K562 (cell line): ENCODE results near the gene TMEM143. TPM values are rescaled to one million over a fixed set of nuclear protein-coding genes. Genes with fewer than 3 reads are reported as not detected.

Experiments
- ATAC-seq: fragments of 200-7000 bp; cut with Tn5 transposase; 3 replicates; pipeline ENCODE4 v1.9.1; 2020; ENCODE audit warnings: moderate library complexity
- BruUV-seq: library from RNA; stranded (reverse); fragments of 400-500 nt; replicated peaks from 2 replicates; lab custom pipeline; 2021; lab: Mats Ljungman, UMichigan
- CTCF ChIA-PET: fragments of 300-600 bp; formaldehyde crosslinking; extraction: SDS; loops from one replicate; lab custom pipeline; 2021; ENCODE audit warnings: low intra/inter-chr PET ratio; lab: Yijun Ruan, JAX
- POLR2A ChIA-PET: fragments of 300-600, 350-650 bp; sonication (Branson Sonifier 250); formaldehyde crosslinking; extraction: SDS; loops from one replicate; lab custom pipeline; 2021; ENCODE audit warnings: antibody characterized with exemption, inconsistent platforms; lab: Yijun Ruan, JAX
- DNase-seq, 4 experiments: peaks; one replicate each; pipeline versions ENCODE4 v3.0.0 to v3.0.0-alpha.2; 2011 to 2018; ENCODE audit warnings: low spot score in 3 of 4, mixed read lengths in 3 of 4; ENCODE audit errors: extremely low read depth in 1 of 4
- FAIRE-seq: peaks from 2 replicates; lab custom pipeline; 2011; peaks lifted over from hg19 to GRCh38; lab: Jason Lieb, UNC
- H2AFZ ChIP-seq: 2 replicates; pipeline ENCODE4 v1.6.0; 2011; ENCODE audit warnings: low read depth, low read length, control low read depth, inconsistent platforms
- H3K27ac ChIP-seq: fragments of 200-600 bp; 3 replicates; pipeline ENCODE4 v1.8.0; 2011; ENCODE audit warnings: low read depth, mild to moderate bottlenecking, control low read depth, inconsistent platforms, low read length, moderate library complexity, mixed read lengths; ENCODE audit errors: extremely low read depth
- H3K27me3 ChIP-seq, 2 experiments: fragments of 300-600 bp in 1 of 2; 2 replicates in 1 of 2; 3 replicates in 1 of 2; pipeline versions ENCODE4 v1.6.0 to v1.8.0; 2011; ENCODE audit warnings: inconsistent platforms in 2 of 2, low read length in 2 of 2, mild to moderate bottlenecking in 1 of 2, mixed read lengths in 1 of 2, moderate library complexity in 1 of 2; ENCODE audit not compliant: control insufficient read depth in 2 of 2, insufficient read depth in 2 of 2
- H3K36me3 ChIP-seq: fragments of 300-600 bp; 3 replicates; pipeline ENCODE4 v1.8.0; 2011; ENCODE audit warnings: mild to moderate bottlenecking, low read length, inconsistent platforms; ENCODE audit not compliant: control insufficient read depth, insufficient read depth
- H3K4me1 ChIP-seq, 2 experiments: fragments of 200-600 bp in 1 of 2; replicated peaks in 1 of 2; 2 replicates in 1 of 2; 3 replicates in 1 of 2; pipeline versions ENCODE4 v1.5.1 to v1.8.0; 2011; ENCODE audit warnings: inconsistent platforms in 2 of 2, low read length in 2 of 2, mild to moderate bottlenecking in 1 of 2, mixed read lengths in 1 of 2, moderate library complexity in 1 of 2; ENCODE audit not compliant: control insufficient read depth in 2 of 2, insufficient read depth in 2 of 2
- H3K4me2 ChIP-seq: 2 replicates; pipeline ENCODE4 v1.6.1; 2011; ENCODE audit warnings: low read length, control low read depth, inconsistent platforms, mixed read lengths; ENCODE audit not compliant: insufficient read depth
- H3K4me3 ChIP-seq: fragments of 200-600 bp; sonication (generic), shearing (Covaris generic); 2 replicates; pipeline ENCODE4 v1.5.1; 2016; ENCODE audit warnings: control low read depth, inconsistent platforms
- H3K79me2 ChIP-seq: fragments of 200-600 bp; 3 replicates; pipeline ENCODE4 v1.8.0; 2011; ENCODE audit warnings: low read length, inconsistent platforms; ENCODE audit not compliant: control insufficient read depth, insufficient read depth
- H3K9ac ChIP-seq, 2 experiments: 2 replicates each; pipeline versions ENCODE4 v1.6.0 to v1.6.1; 2011; ENCODE audit warnings: low read depth in 2 of 2, low read length in 2 of 2, control low read depth in 1 of 2, inconsistent platforms in 1 of 2, mild to moderate bottlenecking in 1 of 2, mixed read lengths in 1 of 2; ENCODE audit not compliant: insufficient read depth in 1 of 2
- H3K9me1 ChIP-seq: one replicate; pipeline ENCODE4 v1.6.0; 2011; ENCODE audit warnings: inconsistent platforms, mild to moderate bottlenecking, low read length, moderate library complexity; ENCODE audit not compliant: control insufficient read depth, insufficient read depth
- H3K9me3 ChIP-seq: replicated peaks from 2 replicates; pipeline ENCODE4 v1.5.1; 2011; ENCODE audit warnings: low read depth, low read length, inconsistent platforms; ENCODE audit not compliant: control insufficient read depth, insufficient read depth
- H4K20me1 ChIP-seq: replicated peaks from 2 replicates; pipeline ENCODE4 v1.6.1; 2011; ENCODE audit warnings: low read length, inconsistent platforms, mixed read lengths; ENCODE audit not compliant: control insufficient read depth, insufficient read depth
- CBFA2T3 ChIP-seq: fragments of 450-650 bp; IDR thresholded peaks from 2 replicates; pipeline ENCODE4 v1.6.1; 2017
- CXXC5 ChIP-seq: fragments of 250-450 bp; sonication (Bioruptor Pico); IDR thresholded peaks from 2 replicates; pipeline ENCODE4 v1.8.0; 2022; ENCODE audit warnings: inconsistent platforms, mild to moderate bottlenecking, moderate library complexity
- HLTF ChIP-seq: fragments of 450-650 bp; IDR thresholded peaks from 2 replicates; pipeline ENCODE4 v1.6.1; 2016
- HNRNPL ChIP-seq: fragments of 200-400 bp; formaldehyde crosslinking; IDR thresholded peaks from 2 replicates; pipeline ENCODE4 v1.6.1; 2017; ENCODE audit warnings: low read depth, mild to moderate bottlenecking, low read length
- LEF1 ChIP-seq: fragments of 450-650 bp; IDR thresholded peaks from 2 replicates; pipeline ENCODE4 v1.6.1; 2016; ENCODE audit warnings: mild to moderate bottlenecking
- MECOM ChIP-seq: fragments of 250-450 bp; sonication (Bioruptor Pico); IDR thresholded peaks from 2 replicates; pipeline ENCODE4 v1.8.0; 2022; ENCODE audit warnings: inconsistent platforms
- MEIS2 ChIP-seq: fragments of 450-650 bp; IDR thresholded peaks from 2 replicates; pipeline ENCODE4 v1.6.1; 2014; ENCODE audit warnings: mild to moderate bottlenecking; ENCODE audit not compliant: partially characterized antibody
- SFPQ ChIP-seq: fragments of 200-400 bp; formaldehyde crosslinking; IDR thresholded peaks from 2 replicates; pipeline ENCODE4 v1.6.1; 2017; ENCODE audit warnings: mild to moderate bottlenecking, low read depth, low read length, moderate library complexity
- SNIP1 ChIP-seq: fragments of 450-650 bp; IDR thresholded peaks from 2 replicates; pipeline ENCODE4 v1.7.1; 2017; ENCODE audit warnings: low read depth, mild to moderate bottlenecking
- STAT5B ChIP-seq: fragments of 250-450 bp; sonication (Bioruptor Pico); IDR thresholded peaks from 2 replicates; pipeline ENCODE4 v1.8.0; 2021; ENCODE audit warnings: mild to moderate bottlenecking, inconsistent platforms
- WHSC1 ChIP-seq: IDR thresholded peaks from one replicate; pipeline ENCODE4 v1.6.1; 2012; ENCODE audit warnings: low read length, control low read depth, inconsistent platforms
- ZNF121 ChIP-seq: sonication (generic); formaldehyde crosslinking; conservative IDR thresholded peaks from 2 replicates; pipeline ENCODE4 v1.8.0; 2022; ENCODE audit warnings: missing genetic modification reagents
- WGBS: fragments of 100-300 bp; shearing (Covaris generic); methylation state at CpG from one replicate; pipeline ENCODE4 v1.1.6; 2016; ENCODE audit warnings: low coverage, mixed read lengths; ENCODE audit not compliant: insufficient coverage; ENCODE audit errors: missing lambda C conversion rate; 5-methylcytosine and 5-hydroxymethylcytosine counted together
- in situ Hi-C: fragments of 300-500 bp; cut with MboI; formaldehyde crosslinking; loops from 4 replicates; pipeline ENCODE4 v1.15.0; 2018; ENCODE audit warnings: inconsistent platforms, mixed read lengths
- intact Hi-C: fragments of 100-400 bp; cut with micrococcal nuclease; formaldehyde crosslinking; loops from 2 replicates; pipeline ENCODE4 v1.14.2; 2022
- polyA plus RNA-seq, 8 experiments: library from polyadenylated mRNA; depleted of rRNA in 4 of 8; stranded (reverse) in 5 of 8; unstranded in 3 of 8; fragments of >200 nt; fragmentation: Nextera tagmentation in 2 of 8; fragmentation: Illumina TruSeq in 1 of 8; extraction: Ambion mirVana in 2 of 8; extraction: Trizol in 1 of 8; gene quantifications; 2 replicates each; pipeline versions ENCODE4 v1.2.1 to v1.2.3, GENCODE V29; 2011 to 2014; ENCODE audit warnings: inconsistent platforms in 1 of 8, missing spikeins in 1 of 8
- total RNA-seq, 7 experiments: library from RNA; depleted of rRNA in 6 of 7; stranded (reverse); fragments of >200 nt in 6 of 7; fragmentation: Illumina TruSeq in 2 of 7; extraction: Trizol in 2 of 7; gene quantifications; 2 replicates each; pipeline versions ENCODE4 v1.2.1 to v1.2.3, GENCODE V29; 2011 to 2021; ENCODE audit warnings: low replicate concordance in 1 of 7
- TF ChIP-seq, protein P1 (sequence below): sonication (generic); formaldehyde crosslinking; IDR thresholded peaks from 2 replicates; pipeline ENCODE4 v1.8.0; 2022; ENCODE audit warnings: missing genetic modification reagents, mild to moderate bottlenecking, moderate library complexity, borderline replicate concordance
- TF ChIP-seq, protein P2 (sequence below): sonication (generic); formaldehyde crosslinking; IDR thresholded peaks from 2 replicates; pipeline ENCODE4 v1.8.0; 2023; ENCODE audit warnings: mild to moderate bottlenecking, missing genetic modification reagents
- TF ChIP-seq, protein P3 (sequence below): fragments of 450-650 bp; formaldehyde crosslinking; IDR thresholded peaks from 2 replicates; pipeline ENCODE4 v1.4.0; 2020; ENCODE audit warnings: mild to moderate bottlenecking, moderate library complexity
- TF ChIP-seq, protein P4 (sequence below): sonication (generic); formaldehyde crosslinking; IDR thresholded peaks from 2 replicates; pipeline ENCODE4 v1.8.0; 2022; ENCODE audit warnings: missing genetic modification reagents, mild to moderate bottlenecking, borderline replicate concordance

The TMEM143 gene
- total and polyA plus RNA-seq, 9 of the 15 experiments (the other 6 are each of a cell fraction or from before 2014, with no cell fraction given): 0.66 to 8.8 (median 4.3) TPM

GRCh38 chr19:48393559-48394330 lies 30.0 kb upstream of the TMEM143 start, which contains the start of gene GRIN2D:
GRIN2D (plus strand) TSS chr19:48393668; CDS start chr19:48398393, 4,725 bp downstream.
- DNase-seq (peak; percentile 38 to 49 (median 44)), FAIRE-seq (no peak), ATAC-seq (peak; percentile 4; the same call in 2 of the 3 replicates)
- H3K9me3 ChIP-seq: no peaks in the 10 kb centered on the region
- CTCF ChIA-PET: no interaction called here
- H3K9ac ChIP-seq: peak within 1 kb of the TSS; percentile 51 to 91; a peak in 3 of 4 replicates
- H3K27me3 ChIP-seq: no peaks in the 10 kb centered on the region
- H3K9me1 ChIP-seq: no peaks in the 10 kb centered on the region
- peak within 1 kb of the TSS; percentile 78 for H2AFZ ChIP-seq
- peaks cover 35% of the 10 kb centered on the region for H3K79me2 ChIP-seq
- H3K4me3 ChIP-seq: peak within 1 kb of the TSS; percentile 31
- in situ Hi-C loops (no loop called here), intact Hi-C loops (loop anchor here (10.0 kb wide), 2 partner anchors 69 to 101 kb away; partner anchors contain the start of gene EMP3)
- peaks cover 8% of the 10 kb centered on the region for H3K36me3 ChIP-seq
- peaks cover 30 to 85% of the 10 kb centered on the region in 2 experiments for H3K4me1 ChIP-seq
- POLR2A ChIA-PET: interaction anchor here (0.5 to 0.7 kb wide), 4 partner anchors 8 to 274 kb away, joined by 3 to 4 read pairs (median 3); no protein-coding TSS in a partner anchor
- 21% methylated on average over 24 of the region's 40 CpGs for WGBS
- H3K27ac ChIP-seq: peak within 1 kb of the TSS; percentile 50; the same call in 2 of the 3 replicates
- BruUV-seq: no TSS peak
- H4K20me1 ChIP-seq: no peaks in the 10 kb centered on the region
- H3K4me2 ChIP-seq: peak within 1 kb of the TSS; percentile 63
- TF ChIP-seq MEIS2 (no peak), ZNF121 (CRISPR knock-in tag) (no peak), SFPQ (no peak), SNIP1 (no peak), WHSC1 (no peak), CBFA2T3 (no peak), CXXC5 (CRISPR knock-in tag) (no peak), HLTF (no peak), HNRNPL (0 out of 2 replicates have a peak, but pooled peaks have one; percentile 59), STAT5B (CRISPR knock-in tag) (no peak), MECOM (no peak), LEF1 (no peak)
- TF ChIP-seq, protein P1, sequence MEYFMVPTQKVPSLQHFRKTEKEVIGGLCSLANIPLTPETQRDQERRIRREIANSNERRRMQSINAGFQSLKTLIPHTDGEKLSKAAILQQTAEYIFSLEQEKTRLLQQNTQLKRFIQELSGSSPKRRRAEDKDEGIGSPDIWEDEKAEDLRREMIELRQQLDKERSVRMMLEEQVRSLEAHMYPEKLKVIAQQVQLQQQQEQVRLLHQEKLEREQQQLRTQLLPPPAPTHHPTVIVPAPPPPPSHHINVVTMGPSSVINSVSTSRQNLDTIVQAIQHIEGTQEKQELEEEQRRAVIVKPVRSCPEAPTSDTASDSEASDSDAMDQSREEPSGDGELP (CRISPR knock-in tag): peak; percentile 25; the same call in 1 of the 2 replicates
- TF ChIP-seq, protein P2, sequence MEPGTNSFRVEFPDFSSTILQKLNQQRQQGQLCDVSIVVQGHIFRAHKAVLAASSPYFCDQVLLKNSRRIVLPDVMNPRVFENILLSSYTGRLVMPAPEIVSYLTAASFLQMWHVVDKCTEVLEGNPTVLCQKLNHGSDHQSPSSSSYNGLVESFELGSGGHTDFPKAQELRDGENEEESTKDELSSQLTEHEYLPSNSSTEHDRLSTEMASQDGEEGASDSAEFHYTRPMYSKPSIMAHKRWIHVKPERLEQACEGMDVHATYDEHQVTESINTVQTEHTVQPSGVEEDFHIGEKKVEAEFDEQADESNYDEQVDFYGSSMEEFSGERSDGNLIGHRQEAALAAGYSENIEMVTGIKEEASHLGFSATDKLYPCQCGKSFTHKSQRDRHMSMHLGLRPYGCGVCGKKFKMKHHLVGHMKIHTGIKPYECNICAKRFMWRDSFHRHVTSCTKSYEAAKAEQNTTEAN (CRISPR knock-in tag): no peak
- TF ChIP-seq, protein P3, sequence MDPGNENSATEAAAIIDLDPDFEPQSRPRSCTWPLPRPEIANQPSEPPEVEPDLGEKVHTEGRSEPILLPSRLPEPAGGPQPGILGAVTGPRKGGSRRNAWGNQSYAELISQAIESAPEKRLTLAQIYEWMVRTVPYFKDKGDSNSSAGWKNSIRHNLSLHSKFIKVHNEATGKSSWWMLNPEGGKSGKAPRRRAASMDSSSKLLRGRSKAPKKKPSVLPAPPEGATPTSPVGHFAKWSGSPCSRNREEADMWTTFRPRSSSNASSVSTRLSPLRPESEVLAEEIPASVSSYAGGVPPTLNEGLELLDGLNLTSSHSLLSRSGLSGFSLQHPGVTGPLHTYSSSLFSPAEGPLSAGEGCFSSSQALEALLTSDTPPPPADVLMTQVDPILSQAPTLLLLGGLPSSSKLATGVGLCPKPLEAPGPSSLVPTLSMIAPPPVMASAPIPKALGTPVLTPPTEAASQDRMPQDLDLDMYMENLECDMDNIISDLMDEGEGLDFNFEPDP (CRISPR knock-in tag): no peak
- TF ChIP-seq, protein P4, sequence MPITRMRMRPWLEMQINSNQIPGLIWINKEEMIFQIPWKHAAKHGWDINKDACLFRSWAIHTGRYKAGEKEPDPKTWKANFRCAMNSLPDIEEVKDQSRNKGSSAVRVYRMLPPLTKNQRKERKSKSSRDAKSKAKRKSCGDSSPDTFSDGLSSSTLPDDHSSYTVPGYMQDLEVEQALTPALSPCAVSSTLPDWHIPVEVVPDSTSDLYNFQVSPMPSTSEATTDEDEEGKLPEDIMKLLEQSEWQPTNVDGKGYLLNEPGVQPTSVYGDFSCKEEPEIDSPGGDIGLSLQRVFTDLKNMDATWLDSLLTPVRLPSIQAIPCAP (CRISPR knock-in tag): no peak
